HG03280 (cell line): Measurements from ENCODE around the gene TXNRD3.
"Not testable (repeated sequence)": the region's sequence is repeated elsewhere in the genome, so short reads cannot be mapped to it uniquely, and the experiment has no call there.

Source experiments
- ATAC-seq: cut with Tn5 transposase; IDR thresholded peaks from one replicate; pipeline ENCODE4 v1.9.1; 2021; ENCODE audit warnings: mild to moderate bottlenecking, moderate library complexity; ENCODE audit not compliant: unreplicated experiment

Gene TXNRD3

DNA sequence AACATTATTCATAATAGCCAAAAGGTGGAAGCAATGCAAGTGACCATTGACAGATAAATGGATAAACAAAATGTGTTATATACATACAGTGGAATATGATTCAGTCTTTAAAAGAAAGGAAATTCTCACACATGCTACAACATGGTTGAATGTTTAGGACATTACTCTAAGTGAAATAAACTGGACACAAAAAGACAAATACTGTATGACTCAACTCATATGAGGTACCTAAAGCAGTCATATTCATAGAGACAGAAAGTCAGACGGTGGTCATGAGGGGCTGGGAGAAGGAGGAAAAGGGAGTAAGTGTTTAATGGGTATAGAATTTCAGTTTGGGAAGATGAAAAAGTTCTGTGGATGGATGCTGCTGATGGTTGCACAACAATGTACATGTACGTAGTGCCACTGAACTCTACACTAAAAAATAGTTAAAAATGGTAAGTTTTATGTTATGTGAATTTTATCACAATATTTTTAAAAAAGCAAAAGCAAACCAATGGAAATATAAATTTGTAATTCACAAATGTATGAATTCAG, 5.3 kb downstream of the TXNRD3 start:
- no peak for ATAC-seq

DNA sequence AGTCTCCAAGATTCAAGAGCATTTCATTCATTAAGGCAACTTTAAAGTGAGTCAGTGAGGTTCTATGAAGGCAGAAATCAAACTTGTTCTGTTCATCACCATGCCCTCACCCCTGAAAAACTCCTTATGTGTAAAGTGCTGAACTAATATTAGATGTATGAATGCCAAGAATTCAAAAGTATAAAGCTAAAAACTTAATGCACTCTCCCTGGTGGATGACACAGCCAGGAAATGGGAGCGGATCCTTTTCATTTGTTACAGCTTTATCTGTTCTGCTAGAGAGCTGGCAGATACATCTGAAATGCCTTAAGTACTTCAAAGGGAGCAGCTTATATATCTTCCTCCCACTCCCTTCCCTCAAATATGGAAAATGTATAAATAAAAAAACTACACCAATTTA, 8.2 kb downstream of the TXNRD3 start:
- ATAC-seq: no peak

DNA sequence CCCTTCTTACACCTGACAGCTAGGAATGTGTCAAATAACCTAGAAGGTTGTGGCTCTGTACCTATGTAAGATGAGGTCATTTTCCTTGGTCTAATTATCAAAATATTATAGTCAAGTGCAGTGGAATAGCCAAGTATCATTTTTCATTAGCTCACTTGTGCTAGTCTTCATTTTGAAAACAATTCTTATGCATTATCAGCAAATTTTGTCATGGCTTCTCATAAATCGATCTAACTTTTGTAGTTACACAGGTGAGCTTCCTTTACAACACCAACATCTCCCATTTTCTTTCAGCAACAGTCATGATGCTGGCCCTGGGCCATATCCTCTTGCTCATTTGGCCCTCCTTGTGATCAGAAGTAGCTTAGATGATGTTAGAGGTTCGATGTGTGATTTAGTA, 10.3 kb downstream of the TXNRD3 start:
- ATAC-seq: no peak

DNA sequence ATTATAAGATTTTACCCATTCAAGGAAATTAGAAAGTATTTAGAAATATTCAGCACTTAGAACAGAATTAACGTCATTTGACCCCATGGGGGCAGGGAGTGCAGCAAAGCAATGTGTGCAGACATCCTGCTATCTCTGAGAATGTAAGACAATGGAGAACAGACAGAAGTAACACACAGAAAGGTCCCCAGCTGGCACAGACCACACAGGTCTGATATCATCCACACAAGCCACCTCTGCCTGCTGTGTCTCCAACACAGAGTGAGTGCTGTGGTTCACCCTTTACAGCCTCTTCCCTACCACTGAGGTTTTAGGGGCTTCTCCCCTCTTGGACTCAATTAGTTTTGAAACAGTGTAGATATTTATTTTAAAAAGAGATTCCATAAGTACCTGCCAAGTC, 16.1 kb downstream of the TXNRD3 start:
- no peak for ATAC-seq

DNA sequence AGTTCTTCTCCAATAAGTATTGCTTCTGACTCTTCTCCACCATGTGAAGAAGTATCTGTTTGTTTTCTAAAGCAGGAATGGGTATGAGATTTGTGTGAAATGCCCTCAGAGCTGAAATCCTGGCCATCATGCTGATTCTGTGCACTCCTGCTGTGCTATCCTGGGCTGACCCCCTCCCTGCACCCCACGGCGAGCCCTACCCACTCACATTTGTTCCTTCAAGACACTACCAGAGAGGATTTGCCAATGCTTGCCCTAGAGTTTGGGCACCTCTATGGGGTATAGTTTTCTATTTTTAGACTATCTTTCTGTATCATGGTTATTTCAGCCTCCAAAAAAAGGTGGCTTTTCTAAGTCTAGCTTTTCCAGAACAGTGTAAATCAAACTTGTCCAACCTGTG, 18.5 kb downstream of the TXNRD3 start:
- ATAC-seq: no peak

DNA sequence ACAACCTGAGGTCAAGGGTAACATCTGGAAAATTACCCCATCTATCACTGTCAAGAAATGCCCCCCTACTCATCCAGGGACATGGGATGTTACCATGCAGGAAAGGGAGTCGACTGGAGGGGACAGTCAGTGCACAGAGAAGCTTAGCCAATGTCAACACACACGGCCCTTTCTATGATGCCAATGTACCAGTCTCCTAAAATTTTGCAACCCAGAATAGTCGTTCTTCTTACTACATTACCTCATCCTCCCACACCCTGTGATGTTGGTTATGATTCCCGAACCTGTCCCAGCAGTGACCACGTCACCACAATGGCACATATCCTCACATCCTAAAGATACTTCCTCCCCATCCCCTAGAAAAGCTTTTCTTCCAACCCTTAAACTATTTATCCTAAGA, 20.1 kb downstream of the TXNRD3 start:
- ATAC-seq: no peak

DNA sequence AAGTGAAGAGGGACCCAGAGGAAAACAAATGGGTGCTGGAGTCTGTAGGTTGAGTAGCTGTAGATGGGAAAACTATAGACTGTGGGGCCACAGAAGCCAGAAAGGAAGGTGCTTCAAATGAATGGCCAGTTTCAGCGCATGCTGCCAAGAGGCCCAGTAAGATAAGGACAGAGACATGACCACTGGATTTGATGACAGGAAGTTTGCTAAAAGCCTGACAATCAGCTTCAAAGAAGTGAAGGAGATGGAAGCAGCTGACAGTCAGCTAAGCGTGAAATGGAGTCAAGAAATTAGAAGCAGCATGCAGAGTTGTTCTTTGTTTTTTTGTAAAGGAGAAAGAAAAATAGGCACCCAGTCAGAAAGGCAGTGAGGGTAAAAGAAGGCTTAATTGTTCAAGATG, 24.9 kb downstream of the TXNRD3 start:
- ATAC-seq: no peak

DNA sequence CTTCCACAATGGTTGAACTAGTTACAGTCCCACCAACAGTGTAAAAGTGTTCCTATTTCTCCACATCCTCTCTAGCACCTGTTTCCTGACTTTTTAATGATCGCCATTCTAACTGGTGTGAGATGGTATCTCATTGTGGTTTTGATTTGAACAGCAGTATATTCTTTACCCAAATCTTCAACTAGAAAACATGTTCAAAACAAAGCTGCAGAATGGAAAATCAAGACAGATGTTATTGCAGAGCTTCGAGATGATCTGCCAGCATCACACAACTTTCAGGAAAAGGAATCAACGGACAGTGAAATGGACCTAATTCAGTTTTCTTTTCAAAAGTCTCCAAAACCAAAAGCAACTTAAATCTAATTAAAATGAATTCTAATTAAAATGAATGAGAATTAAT, 29.2 kb downstream of the TXNRD3 start:
- ATAC-seq: not testable (repeated sequence)

DNA sequence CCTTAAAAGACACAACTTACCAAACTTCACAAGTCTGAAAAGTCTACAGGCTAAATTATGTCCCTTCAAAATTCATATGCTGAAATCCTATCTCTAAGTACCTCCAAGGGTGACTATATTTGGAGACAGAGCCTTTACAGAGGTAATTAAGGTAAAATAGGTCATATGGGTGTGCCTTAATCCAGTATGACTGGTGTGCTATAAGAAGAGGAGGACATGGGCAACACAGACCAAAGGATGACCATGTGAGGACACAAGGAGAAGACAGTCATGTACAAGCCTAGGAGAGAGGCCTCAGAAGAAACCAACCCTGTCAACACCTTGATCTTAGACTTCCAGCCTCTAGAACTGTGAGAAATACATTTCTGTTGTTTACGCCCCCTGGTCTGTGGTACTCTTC, 32.2 kb downstream of the TXNRD3 start:
- ATAC-seq: no peak

DNA sequence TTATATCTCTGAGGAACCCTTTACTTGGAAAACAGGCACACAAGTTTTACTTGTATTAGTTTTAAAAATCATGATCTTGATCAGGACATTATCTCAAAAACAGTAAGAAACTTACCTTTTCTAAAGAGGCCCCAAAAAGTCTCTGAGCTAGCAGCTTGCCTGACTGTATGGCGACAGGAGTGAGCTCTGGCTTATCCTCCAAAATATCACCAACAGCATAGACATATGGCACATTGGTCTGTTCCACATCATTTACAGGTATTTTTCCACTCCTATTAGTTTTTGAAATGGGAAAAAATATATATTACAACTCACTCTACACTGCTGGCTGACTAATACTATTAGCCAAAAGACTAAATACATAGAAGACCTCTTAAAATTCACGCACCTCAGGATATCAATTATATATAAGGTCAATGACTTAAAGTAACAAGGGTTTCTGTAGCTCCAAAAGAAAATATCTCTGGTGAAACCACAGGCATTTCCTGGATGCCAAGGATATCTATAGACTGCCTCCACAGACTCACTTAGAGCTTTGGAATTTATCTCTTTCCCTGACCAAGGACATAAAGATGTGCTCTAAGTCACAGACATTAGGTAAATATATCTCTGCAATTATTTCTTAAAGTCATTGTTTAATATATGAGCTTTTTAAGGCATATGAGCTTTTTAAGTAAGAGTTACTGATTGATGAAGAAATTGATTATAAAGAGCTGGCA, 33.1 kb downstream of the TXNRD3 start:
- ATAC-seq: no peak

DNA sequence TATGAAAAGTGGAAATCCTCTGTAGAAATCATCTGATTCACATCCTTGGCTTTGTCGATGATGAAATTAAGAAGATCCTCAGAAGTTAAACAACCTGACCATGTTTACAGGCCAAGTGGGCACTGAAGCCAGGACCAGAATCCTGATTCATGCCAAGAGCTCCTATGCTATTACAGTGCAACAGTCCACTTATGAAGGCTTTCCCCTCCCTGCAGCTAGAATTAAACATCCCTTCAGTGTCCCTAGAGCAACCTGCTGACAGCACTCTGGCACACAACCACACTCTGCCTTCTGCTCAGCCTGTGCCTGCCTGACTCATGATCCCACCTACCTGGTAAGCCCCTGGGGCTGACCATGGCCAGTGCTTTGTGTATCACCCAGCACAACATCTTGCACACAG, 33.8 kb downstream of the TXNRD3 start:
- ATAC-seq: no peak

DNA sequence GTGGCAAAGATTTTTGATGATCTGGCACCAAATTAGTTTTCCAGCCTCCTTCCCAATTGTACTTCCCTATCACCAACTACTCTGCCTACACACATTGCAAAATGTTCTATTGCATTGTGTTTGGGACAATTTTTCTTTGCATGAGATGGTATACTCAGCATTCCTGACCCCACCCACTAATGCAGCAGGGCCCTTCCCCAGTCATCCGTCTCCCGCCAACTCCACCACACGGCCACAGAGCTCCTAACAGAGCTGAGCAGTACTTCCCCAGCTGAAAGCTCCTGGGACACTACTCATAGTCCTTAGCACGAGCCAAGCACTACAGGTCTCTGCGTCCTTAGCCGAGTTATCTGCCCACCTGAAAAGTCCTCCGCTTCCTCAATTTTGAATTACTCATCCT, 34.2 kb downstream of the TXNRD3 start:
- ATAC-seq: no peak

DNA sequence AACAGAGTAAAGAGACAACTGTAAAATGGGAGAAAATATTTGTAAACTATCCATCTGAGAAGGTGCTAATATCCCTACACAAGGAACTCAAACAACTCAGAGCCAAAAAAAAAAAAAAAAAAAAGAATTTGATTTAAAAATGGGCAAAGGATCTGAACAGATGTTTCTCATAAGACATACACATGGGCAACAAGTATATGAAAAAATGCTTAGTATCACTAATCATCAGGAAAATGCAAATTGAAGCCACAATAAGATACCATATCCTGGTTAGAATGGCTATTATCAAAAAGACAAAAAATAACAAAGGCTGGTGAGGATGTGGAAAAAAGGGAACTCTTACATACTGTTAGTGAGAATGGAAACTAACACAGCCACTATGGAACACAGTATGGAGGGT, 36.2 kb downstream of the TXNRD3 start:
- no peak for ATAC-seq

DNA sequence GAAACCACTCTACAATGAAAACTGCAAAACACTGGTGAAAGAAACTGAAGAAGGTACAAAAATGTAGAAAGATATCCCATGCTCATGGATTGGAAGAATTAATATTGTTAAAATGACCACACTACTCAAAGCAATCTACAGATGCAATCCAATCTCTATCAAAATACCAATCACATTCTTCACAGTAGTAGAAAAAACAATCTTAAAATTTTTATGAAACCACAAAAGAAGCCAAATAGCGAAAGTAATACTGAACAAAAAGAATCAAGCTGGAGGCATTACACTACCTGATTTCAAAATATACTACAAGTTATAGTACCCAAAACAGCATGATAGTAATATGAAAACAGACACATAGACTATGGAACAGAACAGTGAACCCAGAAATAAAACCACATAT, 36.9 kb downstream of the TXNRD3 start:
- ATAC-seq: no peak

DNA sequence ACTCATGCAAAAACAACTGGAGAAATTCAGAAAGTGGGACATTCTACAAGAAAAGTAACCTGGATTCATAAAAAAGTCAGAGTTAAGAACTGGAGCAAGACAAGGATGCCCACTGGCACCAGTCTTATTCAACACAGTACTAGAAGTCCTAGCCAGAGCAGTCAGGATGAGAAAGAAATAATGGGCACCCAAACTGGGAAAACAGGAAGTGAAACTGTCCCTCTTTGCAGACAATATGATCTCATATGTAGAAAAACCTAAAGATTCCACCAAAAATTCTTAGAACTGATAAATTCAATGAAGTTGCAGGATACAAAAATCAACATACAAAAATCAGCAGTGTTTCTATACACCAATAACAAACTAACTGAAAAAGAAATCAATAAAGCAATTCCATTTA, 37.4 kb downstream of the TXNRD3 start:
- ATAC-seq: no peak

DNA sequence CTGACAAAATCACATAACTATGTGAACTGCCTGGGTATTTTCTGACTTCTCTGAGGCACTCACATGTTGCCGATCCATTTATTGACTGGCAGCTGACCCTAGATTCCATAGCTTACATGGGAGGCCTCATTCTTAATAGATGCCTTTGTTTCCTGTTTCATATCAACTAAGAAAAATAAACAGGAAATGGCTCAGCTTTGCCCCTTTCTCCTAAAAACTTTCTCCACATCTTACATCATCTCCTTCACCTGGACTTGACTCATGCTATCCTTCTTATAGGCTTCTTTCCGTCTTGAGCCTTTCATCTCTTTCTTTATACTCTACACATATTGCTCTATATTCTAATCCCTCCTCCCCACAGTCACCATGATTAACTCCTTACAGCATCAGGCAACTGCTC, 38.0 kb downstream of the TXNRD3 start:
- ATAC-seq: no peak

DNA sequence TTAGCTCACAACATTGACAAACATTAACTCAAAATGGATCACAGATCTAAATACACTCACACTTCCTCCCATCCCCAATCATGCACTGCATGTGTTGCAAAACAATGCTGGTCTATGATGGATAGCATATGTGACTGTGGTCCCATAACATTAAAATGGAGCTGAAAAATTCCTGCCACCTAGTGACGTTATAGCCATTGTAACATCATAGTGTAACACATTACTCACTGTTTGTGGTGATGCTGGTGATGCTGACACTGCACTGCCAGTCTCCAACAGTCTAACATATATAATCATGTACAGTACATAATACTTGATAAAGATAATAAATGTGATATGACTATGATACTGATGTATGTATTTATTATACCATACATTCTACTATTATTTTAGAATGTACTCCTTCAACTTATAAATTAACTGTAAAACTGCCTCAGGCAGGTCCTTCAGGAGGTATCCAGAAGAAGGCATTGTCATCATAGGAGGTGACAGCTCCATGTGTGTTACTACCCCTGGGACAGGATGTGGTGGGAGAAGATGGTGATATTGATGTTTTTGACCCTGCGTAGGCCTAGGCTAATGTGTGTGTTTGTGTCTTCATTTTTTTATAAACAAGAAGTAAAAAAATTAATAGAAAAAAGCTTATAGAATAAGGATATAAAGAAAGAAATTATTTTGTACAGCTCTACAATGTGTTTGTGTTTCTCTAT, 41.3 kb downstream of the TXNRD3 start:
- no peak for ATAC-seq

DNA sequence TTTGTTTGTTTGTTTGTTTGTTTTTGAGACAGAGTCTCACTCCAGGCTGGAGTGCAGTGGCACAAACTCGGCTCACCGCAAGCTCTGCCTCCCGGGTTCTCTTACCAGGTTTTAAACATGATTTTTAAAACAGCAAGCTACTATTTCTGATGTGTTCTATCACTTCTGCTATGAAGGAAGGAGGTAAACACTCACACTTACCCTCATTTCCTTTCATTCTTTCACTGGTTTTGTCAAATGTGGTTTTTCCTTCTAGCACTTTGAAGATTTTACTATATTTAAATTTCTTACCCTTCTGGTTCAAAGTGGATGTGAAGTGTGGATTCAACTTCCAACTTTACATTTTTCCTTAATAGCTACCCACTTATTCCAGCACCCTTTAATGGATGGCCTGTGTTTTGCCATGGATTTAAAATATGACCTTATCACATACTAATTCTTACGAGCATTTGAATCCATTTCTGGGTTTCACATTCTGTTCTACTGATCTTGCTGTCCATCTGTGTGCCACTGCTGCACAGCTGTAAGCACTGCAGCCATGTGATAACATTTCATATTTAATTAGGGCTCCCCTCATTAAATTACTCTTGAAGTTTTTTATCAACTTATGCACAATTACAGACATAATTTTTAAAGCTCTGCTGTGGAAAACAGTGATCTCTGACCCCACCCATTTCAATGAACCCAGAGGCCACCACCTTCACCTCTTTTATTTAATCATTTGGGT, 42.3 kb downstream of the TXNRD3 start:
- ATAC-seq: no peak

DNA sequence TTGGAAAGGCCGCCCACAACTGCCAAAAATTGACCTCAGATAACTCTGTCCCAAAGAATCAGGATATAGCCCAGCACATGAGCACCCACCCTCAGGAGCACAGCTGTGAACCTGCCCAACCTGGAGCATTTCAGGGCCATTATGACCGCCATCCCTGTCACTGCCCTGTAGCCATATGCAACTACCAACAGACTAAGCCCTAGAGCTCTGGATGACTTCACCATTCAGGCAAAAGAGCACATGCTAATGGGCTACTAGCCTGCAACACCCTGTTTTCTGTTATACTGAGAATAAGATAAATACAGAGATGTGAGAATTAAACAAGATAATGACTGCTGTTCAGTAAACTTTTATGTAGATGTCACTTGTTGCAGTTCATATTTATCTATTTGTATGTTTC, 45.0 kb downstream of the TXNRD3 start:
- no peak for ATAC-seq

DNA sequence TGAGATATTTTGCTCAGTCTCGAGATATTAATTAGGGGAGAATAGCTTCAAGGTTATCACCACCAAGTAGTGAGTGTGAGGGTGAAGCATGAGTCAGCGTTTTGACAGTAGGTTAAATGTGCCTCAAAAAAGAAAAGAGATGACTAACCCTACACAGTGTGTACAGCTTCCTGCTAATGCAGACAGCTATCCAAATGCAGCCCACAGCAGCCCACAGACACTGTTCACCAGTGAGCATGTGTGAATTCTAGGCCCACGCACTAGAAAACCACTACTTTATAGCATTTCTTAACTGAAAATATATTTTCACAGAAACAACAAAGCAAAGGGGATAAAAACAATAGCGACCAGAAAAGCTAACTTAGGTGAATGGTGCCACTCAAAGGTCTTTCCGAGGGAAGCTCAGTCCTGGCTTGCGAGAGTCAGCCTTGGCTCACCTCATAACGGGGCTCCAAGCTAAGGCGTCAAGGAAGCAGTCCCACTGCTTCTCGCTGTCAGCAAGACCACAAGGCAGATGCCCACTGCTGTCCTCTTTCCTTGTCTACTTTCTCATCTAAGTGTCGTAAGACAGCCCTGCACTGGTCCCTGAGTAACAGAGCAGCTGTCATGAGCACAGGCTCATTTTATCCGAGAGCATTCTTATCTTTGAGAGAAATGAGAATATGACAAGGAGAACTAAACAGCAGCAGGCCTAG, 47.6 kb downstream of the TXNRD3 start:
- ATAC-seq: no peak

DNA sequence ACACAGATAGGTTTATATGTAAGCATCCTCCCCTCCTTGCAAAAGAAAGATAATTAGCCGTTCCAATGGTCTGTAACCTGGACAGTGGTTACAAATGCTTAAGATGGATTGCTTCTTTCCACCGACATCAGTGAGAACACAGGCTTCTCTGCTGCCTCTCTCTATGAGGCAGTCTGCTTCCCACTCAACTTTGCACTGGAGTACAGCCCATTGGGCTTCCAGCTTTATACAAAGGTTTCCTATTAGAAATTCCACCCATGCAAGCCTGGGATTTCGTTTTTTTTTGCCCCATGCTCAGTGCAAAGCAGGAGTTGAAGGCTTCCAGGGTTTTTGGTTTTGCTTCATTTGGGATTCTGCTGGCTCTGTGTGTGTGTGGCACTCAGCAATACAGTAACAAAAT, 48.9 kb downstream of the TXNRD3 start:
- no peak for ATAC-seq
